ENCODE measurements around the gene TSPAN9.

Gene TSPAN9

DNA sequence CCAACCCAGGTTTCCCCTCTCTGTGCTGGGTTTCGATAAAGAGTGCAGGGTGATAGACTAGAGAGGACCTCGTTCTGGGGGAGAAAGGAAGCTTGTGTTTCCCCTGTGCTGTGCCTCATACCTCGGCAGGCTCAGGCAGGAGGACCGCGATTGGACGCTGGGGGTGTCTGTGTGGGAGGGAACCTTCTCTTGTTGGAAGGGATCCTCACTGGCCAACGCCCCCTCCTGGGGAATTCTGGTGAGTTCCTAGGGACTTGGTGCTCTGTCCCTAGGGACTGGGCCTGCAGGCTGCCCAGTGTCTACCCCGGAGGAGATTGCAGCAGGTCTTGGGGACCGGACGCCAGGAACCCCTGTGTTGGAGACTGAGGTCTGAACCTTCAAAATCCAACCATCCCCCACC lies 256.4 kb downstream of the TSPAN9 start:
- Histone ChIP-seq H3K4me3 (ENCODE audit: low read length) (no peak overlapping the region), H3K9me2 (replicated peaks; ENCODE audit: control insufficient read depth, low read length) (no peaks in the 10 kb centered on the region), H3K4me1 (ENCODE audit: control insufficient read depth, low read length) (no peaks in the 10 kb centered on the region), H3K27me3 (ENCODE audit: control insufficient read depth, low read length) (no peaks in the 10 kb centered on the region; the same call in 1 of the 2 replicates), H4K20me1 (ENCODE audit: control insufficient read depth, insufficient read depth, low read depth, low read length) (no peaks in the 10 kb centered on the region), H3K9me3 (ENCODE audit: control insufficient read depth, insufficient read depth, low read length) (no peaks in the 10 kb centered on the region), H3K27ac (ENCODE audit: low read depth, low read length) (no peak overlapping the region), H3F3A (ENCODE audit: control insufficient read depth, insufficient read depth) (no peaks in the 10 kb centered on the region), H3K4me2 (ENCODE audit: low read length) (no peak overlapping the region), H3K36me3 (ENCODE audit: control insufficient read depth, low read length) (no peaks in the 10 kb centered on the region), H3K79me2 (ENCODE audit: control insufficient read depth, low read length) (no peaks in the 10 kb centered on the region)
- no peak for TF ChIP-seq EZH2phosphoT487 (IDR thresholded peaks at IDR 0.05; ENCODE audit: borderline replicate concordance, low read length)

DNA sequence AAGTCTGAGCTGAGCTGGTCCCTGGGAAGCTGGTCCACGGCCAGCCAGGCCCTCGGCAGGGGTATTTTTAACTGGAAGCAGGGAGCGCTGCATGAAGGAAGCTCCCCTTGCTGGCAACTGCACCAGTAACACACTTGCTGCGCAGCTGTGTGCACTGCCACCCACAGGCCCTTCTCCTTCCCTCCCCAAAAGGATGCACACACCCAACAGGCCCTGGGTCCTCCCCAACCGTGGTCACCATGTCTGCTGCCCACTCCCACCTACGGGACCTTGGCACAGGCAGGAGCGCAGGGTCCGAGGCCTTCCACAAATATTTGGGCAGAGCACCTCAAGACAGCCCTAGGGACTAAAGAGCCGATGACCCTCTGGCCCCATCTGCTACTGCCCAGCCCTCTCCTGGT lies 256.8 kb downstream of the TSPAN9 start:
- Histone ChIP-seq H3K27ac (ENCODE audit: low read depth, low read length) (no peak overlapping the region), H3K4me3 (ENCODE audit: low read length) (no peak overlapping the region), H3K4me2 (ENCODE audit: low read length) (no peak overlapping the region), H3K9me3 (ENCODE audit: control insufficient read depth, insufficient read depth, low read length) (no peaks in the 10 kb centered on the region), H3K9me2 (replicated peaks; ENCODE audit: control insufficient read depth, low read length) (no peaks in the 10 kb centered on the region), H3K4me1 (ENCODE audit: control insufficient read depth, low read length) (no peaks in the 10 kb centered on the region), H3F3A (ENCODE audit: control insufficient read depth, insufficient read depth) (no peaks in the 10 kb centered on the region), H3K27me3 (ENCODE audit: control insufficient read depth, low read length) (no peaks in the 10 kb centered on the region; the same call in 1 of the 2 replicates), H3K79me2 (ENCODE audit: control insufficient read depth, low read length) (no peaks in the 10 kb centered on the region), H3K36me3 (ENCODE audit: control insufficient read depth, low read length) (no peaks in the 10 kb centered on the region), H4K20me1 (ENCODE audit: control insufficient read depth, insufficient read depth, low read depth, low read length) (no peaks in the 10 kb centered on the region)
- TF ChIP-seq, protein P1, sequence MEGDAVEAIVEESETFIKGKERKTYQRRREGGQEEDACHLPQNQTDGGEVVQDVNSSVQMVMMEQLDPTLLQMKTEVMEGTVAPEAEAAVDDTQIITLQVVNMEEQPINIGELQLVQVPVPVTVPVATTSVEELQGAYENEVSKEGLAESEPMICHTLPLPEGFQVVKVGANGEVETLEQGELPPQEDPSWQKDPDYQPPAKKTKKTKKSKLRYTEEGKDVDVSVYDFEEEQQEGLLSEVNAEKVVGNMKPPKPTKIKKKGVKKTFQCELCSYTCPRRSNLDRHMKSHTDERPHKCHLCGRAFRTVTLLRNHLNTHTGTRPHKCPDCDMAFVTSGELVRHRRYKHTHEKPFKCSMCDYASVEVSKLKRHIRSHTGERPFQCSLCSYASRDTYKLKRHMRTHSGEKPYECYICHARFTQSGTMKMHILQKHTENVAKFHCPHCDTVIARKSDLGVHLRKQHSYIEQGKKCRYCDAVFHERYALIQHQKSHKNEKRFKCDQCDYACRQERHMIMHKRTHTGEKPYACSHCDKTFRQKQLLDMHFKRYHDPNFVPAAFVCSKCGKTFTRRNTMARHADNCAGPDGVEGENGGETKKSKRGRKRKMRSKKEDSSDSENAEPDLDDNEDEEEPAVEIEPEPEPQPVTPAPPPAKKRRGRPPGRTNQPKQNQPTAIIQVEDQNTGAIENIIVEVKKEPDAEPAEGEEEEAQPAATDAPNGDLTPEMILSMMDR (IDR thresholded peaks at IDR 0.05; ENCODE audit: low read depth, low read length, poor library complexity, severe bottlenecking) = no peak
- no peak for TF ChIP-seq EZH2phosphoT487 (IDR thresholded peaks at IDR 0.05; ENCODE audit: borderline replicate concordance, low read length)

DNA sequence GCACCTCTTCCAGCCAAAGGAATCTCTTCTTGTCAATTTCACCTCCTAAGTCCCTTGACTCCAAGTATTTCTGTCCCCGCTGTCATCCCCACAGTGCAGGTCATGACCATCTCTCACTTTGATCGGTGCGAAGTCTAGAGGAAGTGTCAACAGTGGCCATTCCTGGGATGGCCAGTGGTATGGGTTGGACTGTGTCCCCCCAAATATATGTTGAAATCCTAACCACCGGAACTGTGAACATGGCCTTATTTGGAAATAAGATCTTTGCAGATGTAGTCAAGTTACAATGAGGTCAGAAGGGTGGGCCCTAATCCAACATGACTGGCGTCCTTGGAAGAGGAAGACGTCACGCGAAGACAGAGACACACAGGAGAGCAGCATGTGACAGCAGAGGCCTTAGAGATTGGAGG lies 257.9 kb downstream of the TSPAN9 start:
- Histone ChIP-seq H3K27me3 (ENCODE audit: control insufficient read depth, low read length) (no peaks in the 10 kb centered on the region; the same call in 1 of the 2 replicates), H3K4me2 (ENCODE audit: low read length) (no peak overlapping the region), H3K79me2 (ENCODE audit: control insufficient read depth, low read length) (no peaks in the 10 kb centered on the region), H4K20me1 (ENCODE audit: control insufficient read depth, insufficient read depth, low read depth, low read length) (no peaks in the 10 kb centered on the region), H3K27ac (ENCODE audit: low read depth, low read length) (no peak overlapping the region), H3F3A (ENCODE audit: control insufficient read depth, insufficient read depth) (no peaks in the 10 kb centered on the region), H3K4me3 (ENCODE audit: low read length) (no peak overlapping the region), H3K36me3 (ENCODE audit: control insufficient read depth, low read length) (no peaks in the 10 kb centered on the region), H3K4me1 (ENCODE audit: control insufficient read depth, low read length) (no peaks in the 10 kb centered on the region), H3K9me2 (replicated peaks; ENCODE audit: control insufficient read depth, low read length) (no peaks in the 10 kb centered on the region), H3K9me3 (ENCODE audit: control insufficient read depth, insufficient read depth, low read length) (no peaks in the 10 kb centered on the region)
- TF ChIP-seq, protein P1 (IDR thresholded peaks at IDR 0.05; ENCODE audit: low read depth, low read length, poor library complexity, severe bottlenecking) = no peak
- TF ChIP-seq EZH2phosphoT487 (IDR thresholded peaks at IDR 0.05; ENCODE audit: borderline replicate concordance, low read length) = no peak

Measured in DOHH2 (cell line).